Activated CD4-positive, alpha-beta T cell treated with anti-CD3 and anti-CD28 coated beads, Interleukin-2, amount 50 U/mL, for 16 hours (primary cell): Measurements from ENCODE around the gene SRPK1.
"Not testable (repeated sequence)": the region's sequence is repeated elsewhere in the genome, so short reads cannot be mapped to it uniquely, and the experiment has no call there.

Experiments used
- DNase-seq: peaks from one replicate; pipeline ENCODE4 v3.0.0-alpha.2; 2020

SRPK1 gene

DNA sequence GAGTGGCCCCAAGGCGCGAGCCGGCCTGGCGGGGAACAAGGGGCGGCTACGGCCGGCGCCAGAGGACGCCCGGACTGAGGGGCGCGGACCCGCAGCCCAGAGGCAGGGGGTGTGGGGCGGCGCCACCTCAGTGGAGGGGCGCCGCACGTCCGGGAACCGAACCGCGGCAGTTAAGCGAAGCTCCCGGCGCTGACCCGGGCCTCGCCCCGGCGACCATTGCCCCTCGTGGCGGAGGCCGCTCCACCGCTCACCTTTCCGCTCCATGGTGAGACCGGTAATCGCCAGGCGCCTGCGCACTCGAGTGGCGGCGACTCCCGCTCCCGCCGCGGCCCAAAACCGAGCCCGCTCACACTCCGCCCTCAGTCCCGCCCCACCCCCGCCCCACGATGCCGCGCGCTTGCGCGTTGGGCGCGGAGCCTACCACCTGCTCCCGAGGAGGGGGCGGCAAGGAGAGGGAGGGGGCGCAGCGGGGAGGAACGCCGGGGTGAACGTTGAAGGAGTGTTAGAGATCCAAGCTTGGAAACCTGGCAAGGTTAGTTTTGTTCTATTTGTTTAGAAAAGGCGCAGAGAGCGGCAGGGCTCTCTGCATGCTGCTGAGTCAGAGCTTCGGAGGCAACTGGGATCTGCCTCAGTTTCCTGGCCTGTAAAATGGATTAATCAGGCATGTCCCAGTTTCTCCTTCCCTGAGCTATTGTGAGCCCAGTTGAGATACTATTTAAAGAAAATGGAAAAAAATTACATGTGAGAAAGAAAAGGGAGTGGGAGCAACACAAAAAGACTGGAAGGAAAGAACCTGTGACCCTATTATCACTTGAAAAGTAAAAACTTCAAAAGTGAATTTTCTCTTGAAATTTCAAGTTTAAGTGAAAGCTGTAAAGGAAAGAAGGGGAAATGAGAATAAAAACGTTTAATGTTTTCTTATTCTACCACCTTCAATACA is at the start of gene SRPK1:
Gene SRPK1, minus strand, starts transcription at position 306 of the 940 bp plus-strand sequence. Its CDS starts 42 bp downstream, at position 264.
- peak; percentile 93 for DNase-seq

DNA sequence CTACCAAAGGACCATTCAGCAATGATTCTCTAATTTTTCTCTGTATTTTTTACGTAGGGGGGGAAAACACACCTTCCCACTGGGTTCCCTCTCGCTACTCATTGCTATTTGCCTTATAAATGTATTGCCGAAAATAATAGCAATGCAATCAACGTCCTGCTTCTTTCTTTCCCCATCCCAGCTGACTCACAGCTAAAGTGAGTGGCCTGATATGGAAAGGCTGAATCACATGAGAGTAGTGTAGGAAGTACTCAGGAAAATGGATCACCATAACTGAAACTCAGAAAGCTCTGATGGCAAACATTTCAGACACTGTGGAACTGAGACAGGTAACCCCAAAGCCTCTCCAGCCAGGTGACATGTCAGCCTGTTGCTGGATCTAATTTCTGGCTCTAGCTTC is 49.3 kb upstream of the SRPK1 start:
- DNase-seq, result no peak

GRCh38 chr6:35969646-35970045 is 48.7 kb upstream of the SRPK1 start:
- no peak for DNase-seq

DNA sequence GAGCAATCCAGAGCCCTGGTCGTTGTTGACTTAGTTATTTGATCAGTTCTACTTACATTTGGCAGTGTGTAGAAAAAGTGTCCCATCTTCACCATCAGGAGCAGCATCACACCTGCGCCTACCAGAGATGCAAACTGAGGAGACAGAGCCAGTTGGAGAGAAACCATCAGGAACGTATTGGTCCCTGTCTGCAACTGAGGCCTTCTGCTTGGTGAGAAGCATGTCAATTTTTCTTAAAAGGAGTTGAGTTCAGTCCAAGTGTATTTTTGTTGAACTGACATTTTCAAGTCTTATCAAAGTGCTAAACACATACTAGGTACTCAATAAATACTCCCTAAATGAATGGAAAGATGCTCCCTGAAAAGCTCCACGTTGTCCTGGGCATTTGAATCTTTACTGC is 47.9 kb upstream of the SRPK1 start:
- no peak for DNase-seq

DNA sequence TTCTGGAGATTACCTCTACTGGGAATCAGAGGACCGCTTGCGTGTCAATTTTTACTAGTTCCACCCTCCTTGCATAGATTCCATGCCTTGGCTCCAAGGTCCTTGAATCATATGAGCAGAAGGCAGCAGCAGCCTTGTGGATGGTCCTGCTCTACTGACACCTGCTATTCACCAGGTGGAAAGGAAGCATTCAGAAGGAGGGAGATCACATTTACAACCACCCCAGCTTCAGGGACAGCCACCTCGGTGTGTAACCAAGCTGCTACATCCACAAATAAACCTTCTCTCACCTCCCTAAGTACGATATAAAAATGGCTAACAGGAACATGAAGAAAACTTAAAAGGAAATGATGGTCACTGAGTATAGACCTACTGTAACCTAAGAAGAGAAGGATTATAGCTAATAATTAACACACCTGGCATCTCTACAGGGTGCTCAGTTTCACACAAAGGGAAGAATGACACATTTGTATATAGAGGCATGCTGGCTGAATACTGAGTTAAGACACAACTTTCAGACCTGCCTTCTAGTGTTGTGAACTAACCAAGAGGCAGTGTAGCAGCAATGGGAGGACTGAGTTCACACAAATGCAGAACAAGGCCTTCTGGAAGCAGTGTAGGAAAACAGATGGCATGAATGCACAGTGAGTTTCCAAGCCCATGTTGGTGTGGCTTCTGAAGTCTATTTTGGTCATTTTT is 46.3 kb upstream of the SRPK1 start:
- no peak for DNase-seq

GRCh38 chr6:35962779-35963560 is 42.1 kb upstream of the SRPK1 start:
- no peak for DNase-seq

GRCh38 chr6:35960187-35960586 is 39.3 kb upstream of the SRPK1 start:
- DNase-seq, result no peak

- no peak for DNase-seq
Measured at GRCh38 chr6:35955970-35956369, 35.1 kb upstream of the SRPK1 start.

DNA sequence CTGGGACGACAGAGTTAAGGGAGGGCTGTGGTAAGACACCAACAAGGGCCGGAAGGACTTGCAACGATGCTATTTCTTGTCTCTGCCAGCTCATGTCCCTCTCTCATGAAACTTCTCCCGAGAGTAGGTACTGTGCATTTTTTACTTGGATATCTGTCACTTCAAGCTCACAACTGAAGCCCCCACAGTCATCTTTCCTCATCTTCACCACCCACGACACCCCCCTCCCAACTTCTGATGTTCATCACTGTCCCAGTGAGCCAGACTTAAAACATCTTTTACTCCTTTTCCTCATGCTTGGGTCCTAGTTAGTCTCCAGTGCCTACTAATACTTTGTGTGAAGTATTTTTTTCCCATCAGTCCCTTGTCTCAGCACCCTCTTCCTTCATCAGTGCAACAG is 34.6 kb upstream of the SRPK1 start:
- DNase-seq, result no peak

- DNase-seq, result no peak
Measured at GRCh38 chr6:35955071-35955470, 34.2 kb upstream of the SRPK1 start.

DNA sequence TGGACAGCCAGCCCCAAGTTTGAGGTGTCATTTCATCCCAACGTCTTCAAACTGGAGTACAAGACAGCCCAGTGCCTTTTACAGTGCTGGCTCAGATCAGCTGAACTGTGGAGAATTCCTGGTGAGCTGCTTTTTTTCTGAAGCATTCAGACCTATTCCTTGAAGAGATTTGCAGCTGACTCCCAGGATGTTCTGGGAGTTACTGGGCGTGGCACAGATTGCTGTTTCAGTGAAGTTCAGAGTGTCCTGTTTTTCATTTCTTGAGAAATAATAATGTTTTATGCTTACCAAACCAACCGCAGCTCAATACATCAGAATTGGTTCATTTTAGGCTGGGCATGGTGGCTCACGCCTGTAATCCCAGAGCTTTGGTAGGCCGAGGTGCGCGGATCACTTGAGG is 33.4 kb upstream of the SRPK1 start:
- no peak for DNase-seq

- peak; percentile 21 for DNase-seq
Measured at GRCh38 chr6:35948725-35949124, 27.8 kb upstream of the SRPK1 start.

DNA sequence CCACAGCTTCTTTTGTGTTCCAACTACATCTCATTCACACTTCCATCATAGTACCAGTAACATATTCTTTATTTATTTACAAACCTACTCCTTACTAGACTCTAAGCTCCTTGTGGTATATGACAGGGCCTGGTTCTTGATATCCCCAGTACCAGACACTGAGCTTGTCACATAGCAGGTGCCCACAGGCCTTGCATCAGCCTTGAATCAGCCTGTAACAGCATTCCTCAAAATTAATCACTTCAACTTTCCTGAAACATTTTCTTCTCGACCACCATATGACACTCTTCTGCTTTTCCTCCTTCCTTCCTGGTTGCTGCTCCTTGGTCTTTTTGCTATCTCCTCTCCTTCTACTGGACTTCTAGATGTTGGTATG is 24.7 kb upstream of the SRPK1 start:
- DNase-seq, result no peak

- DNase-seq, result no peak
Measured at GRCh38 chr6:35943390-35943789, 22.5 kb upstream of the SRPK1 start.

GRCh38 chr6:35942355-35942754 is 21.5 kb upstream of the SRPK1 start:
- DNase-seq, result no peak

DNA sequence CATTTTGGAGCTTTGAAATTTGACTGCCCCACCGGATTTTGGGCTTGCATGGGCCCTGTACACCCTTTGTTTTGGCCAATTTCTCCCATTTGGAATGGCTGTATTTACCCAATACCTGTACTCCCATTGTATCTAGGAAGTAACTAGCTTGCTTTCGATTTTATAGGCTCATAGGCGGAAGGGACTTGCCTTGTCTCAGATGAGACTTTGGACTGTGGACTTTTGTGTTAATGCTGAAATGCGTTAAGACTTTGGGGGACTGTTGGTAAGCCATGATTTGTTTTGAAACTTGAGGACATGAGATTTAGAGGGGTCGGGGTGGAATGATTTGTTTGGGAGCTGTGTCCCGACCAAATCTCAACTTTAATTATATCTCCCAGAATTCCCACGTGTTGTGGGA is 20.3 kb upstream of the SRPK1 start:
- DNase-seq, result not testable (repeated sequence)

DNA sequence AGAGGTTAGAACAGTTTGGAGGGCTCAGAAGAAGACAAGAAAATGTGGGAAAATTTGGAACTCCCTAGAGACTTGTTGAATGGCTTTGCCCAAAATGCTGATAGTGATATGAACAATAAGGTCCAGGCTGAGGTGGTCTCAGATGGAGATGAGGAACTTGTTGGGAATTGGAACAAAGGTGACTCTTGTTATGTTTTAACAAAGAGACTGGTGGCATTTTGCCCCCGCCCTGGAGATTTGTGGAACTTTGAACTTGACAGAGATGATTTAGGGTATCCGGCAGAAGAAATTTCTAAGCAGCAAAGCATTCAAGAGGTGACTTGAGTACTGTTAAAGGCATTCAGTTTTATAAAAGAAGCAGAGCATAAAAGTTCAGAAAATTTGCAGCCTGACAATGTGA is 19.1 kb upstream of the SRPK1 start:
- DNase-seq, result not testable (repeated sequence)

- not testable (repeated sequence) for DNase-seq
Measured at GRCh38 chr6:35939259-35939658, 18.4 kb upstream of the SRPK1 start.

DNA sequence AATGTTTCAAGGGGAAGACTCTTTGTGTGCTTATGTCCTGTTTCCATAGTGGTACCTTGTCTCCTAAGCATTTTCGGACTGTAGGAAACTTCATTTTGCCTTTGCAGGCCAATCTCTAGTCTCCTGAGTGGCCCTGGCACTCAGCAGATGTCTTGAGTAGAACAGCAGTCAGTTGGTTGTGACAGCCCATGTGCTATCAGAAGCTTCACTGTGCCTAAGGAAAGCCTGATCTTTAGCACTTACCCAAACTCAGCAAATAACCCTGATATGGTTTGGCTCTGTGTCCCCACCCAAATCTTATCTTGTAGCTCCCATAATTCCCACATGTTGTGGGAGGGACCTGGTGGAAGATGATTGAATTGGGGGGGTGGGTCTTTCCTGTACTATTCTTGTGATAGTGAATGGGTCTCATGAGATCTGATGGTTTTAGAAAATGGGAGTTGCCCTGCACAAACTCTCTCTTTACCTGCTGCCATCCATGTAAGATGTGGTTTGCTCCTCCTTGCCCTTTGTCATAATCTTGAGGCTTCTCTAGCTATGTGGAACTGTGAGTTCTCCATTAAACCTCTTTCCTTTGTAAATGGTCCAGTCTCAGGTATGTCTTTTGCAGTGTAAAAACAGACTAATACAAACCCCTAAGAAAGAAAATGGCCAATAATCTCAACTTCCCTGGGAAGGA is 15.9 kb upstream of the SRPK1 start:
- no peak for DNase-seq

DNA sequence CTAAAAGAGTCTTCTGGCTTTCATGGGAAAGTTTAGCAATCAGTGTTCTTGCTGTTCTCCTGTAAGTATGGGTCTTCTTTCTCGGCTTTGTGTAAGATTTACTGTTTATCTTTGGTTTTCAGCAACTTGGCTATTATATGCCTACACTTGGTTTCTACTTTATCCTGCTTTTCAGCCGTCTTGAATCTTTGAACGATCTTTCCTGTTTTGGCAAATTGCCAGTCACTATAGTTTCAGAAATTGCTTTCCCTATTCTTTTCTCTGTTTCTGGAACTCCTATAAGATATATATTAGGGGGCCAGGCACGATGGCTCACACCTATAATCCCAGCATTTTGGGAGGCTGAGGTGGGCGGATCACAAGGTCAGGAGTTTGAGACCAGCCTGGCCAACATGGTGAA is 14.6 kb upstream of the SRPK1 start:
- no peak for DNase-seq

- no peak for DNase-seq
Measured at GRCh38 chr6:35933844-35934243, 12.9 kb upstream of the SRPK1 start.

GRCh38 chr6:35931873-35932272 is 11.0 kb upstream of the SRPK1 start:
- DNase-seq, result not testable (repeated sequence)

GRCh38 chr6:35931120-35931561 is 10.2 kb upstream of the SRPK1 start:
- no peak for DNase-seq
